Hippocampal formation (tissue), 2 donors: ENCODE results near the gene GNMT.

Source experiments
- DNase-seq, 2 donors: peaks; one replicate each; lab custom pipeline; 2025; lab: John Stamatoyannopoulos, UW

Gene GNMT

GRCh38 chr6:42960243-42961019 is at the start of gene GNMT:
Gene GNMT, plus strand, starts transcription at chr6:42960754. Its CDS starts 14 bp downstream, at chr6:42960768.
- no peak for DNase-seq

- DNase-seq: no peak
Observed at GRCh38 chr6:42911171-42912021, 49.2 kb upstream of the GNMT start.

GRCh38 chr6:42914546-42914945 is 46.0 kb upstream of the GNMT start:
- no peak for DNase-seq

GRCh38 chr6:42915732-42916131 is 44.8 kb upstream of the GNMT start, which contains the start of gene PTCRA:
Gene PTCRA, plus strand, starts transcription at chr6:42916053. Its CDS starts 17 bp downstream, at chr6:42916070.
- no peak for DNase-seq

GRCh38 chr6:42916288-42916687 is 44.3 kb upstream of the GNMT start:
- DNase-seq: no peak

GRCh38 chr6:42921801-42922200 is 38.8 kb upstream of the GNMT start:
- DNase-seq: no peak

- DNase-seq: no peak
Observed at GRCh38 chr6:42923666-42924065, 36.9 kb upstream of the GNMT start.

- no peak for DNase-seq
Observed at GRCh38 chr6:42925248-42925857, 35.2 kb upstream of the GNMT start.

GRCh38 chr6:42928986-42929820 is 31.4 kb upstream of the GNMT start, which contains the start of gene CNPY3:
Gene CNPY3, plus strand, starts transcription at chr6:42929480. Its CDS starts 91 bp downstream, at chr6:42929571.
- peak; percentile 89 to 93 for DNase-seq

GRCh38 chr6:42929821-42930360 is 30.7 kb upstream of the GNMT start:
- peak in 1 of 2 donors; percentile 44 for DNase-seq

GRCh38 chr6:42932412-42932811 is 28.1 kb upstream of the GNMT start:
- DNase-seq: no peak

- peak in 1 of 2 donors; percentile 11 for DNase-seq
Observed at GRCh38 chr6:42933205-42933604, 27.3 kb upstream of the GNMT start.

- no peak for DNase-seq
Observed at GRCh38 chr6:42935322-42935721, 25.2 kb upstream of the GNMT start.

GRCh38 chr6:42936398-42936797 is 24.2 kb upstream of the GNMT start:
- DNase-seq: no peak

GRCh38 chr6:42937548-42938427 is 22.8 kb upstream of the GNMT start:
- no peak for DNase-seq

GRCh38 chr6:42938428-42938796 is 22.1 kb upstream of the GNMT start:
- DNase-seq: no peak

GRCh38 chr6:42938987-42939809 is 21.4 kb upstream of the GNMT start:
- DNase-seq: no peak

- DNase-seq: no peak
Observed at GRCh38 chr6:42939810-42940167, 20.8 kb upstream of the GNMT start.

- no peak for DNase-seq
Observed at GRCh38 chr6:42940493-42941045, 20.0 kb upstream of the GNMT start.
